SJCRH30 (cell line): ENCODE data around the gene RIMBP2. TPM values are rescaled to one million over a fixed set of nuclear protein-coding genes. Genes with fewer than 3 reads are reported as not detected.
A peak's percentile ranks its signal among the peaks of the same experiment; 100 is the strongest.

Source experiments
- DNase-seq, 2 experiments: peaks; one replicate each; pipeline ENCODE4 v3.0.0-alpha.2; 2015 to 2020
- H3K27ac ChIP-seq: fragments of 250-450 bp; sonication (Bioruptor Pico); 2 replicates; pipeline ENCODE4 v1.5.1; 2020; ENCODE audit warnings: mild to moderate bottlenecking, moderate library complexity
- H3K27me3 ChIP-seq: fragments of 250-450 bp; sonication (Bioruptor Pico); 2 replicates; pipeline ENCODE4 v1.5.1; 2020; ENCODE audit warnings: mild to moderate bottlenecking, moderate library complexity
- H3K36me3 ChIP-seq: fragments of 250-450 bp; sonication (Bioruptor Pico); 2 replicates; pipeline ENCODE4 v1.5.1; 2020; ENCODE audit warnings: mild to moderate bottlenecking, moderate library complexity
- H3K4me1 ChIP-seq: fragments of 250-450 bp; sonication (Bioruptor Pico); 2 replicates; pipeline ENCODE4 v1.5.1; 2020; ENCODE audit warnings: mild to moderate bottlenecking, moderate library complexity
- H3K4me3 ChIP-seq: fragments of 250-450 bp; sonication (Bioruptor Pico); 2 replicates; pipeline ENCODE4 v1.5.1; 2020; ENCODE audit warnings: mild to moderate bottlenecking, moderate library complexity
- H3K9me3 ChIP-seq: fragments of 250-450 bp; sonication (Bioruptor Pico); replicated peaks from 2 replicates; pipeline ENCODE4 v1.5.1; 2020; ENCODE audit warnings: mild to moderate bottlenecking, moderate library complexity
- total RNA-seq: library from RNA; depleted of rRNA; stranded (reverse); fragments of >200 nt; shearing (Covaris generic); gene quantifications from 2 replicates; pipeline ENCODE4 v1.2.3, GENCODE V29; 2014

The RIMBP2 gene
- total RNA-seq, 1 experiment from 2014 or later, result not detected

DNA sequence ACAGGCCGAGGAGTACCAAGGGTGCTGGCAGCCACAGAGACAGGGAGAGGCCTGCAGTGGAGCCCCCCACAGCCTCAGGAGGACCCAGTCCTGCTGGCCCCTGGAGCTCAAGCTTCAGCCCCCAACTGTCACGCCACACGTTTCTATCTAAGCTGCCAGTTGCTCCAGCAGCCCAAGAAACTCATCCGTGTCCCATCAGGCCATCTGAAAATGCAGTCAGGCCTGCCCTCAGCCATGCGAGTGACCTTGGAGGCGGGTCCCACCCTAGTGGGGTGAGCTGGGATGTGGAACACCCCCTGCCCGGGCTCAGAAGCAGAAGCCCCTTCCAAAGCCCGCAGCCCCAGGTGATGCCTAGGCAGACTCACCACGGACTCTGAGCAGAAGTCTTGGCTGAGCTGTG lies 158.9 kb downstream of the RIMBP2 start:
- H3K27me3 ChIP-seq, result peaks cover 15% of the 10 kb centered on the region
- no peak for DNase-seq
- H3K4me1 ChIP-seq, result no peaks in the 10 kb centered on the region
- H3K27ac ChIP-seq, result no peak overlapping the region
- H3K36me3 ChIP-seq, result no peaks in the 10 kb centered on the region
- H3K9me3 ChIP-seq, result no peaks in the 10 kb centered on the region
- no peak overlapping the region for H3K4me3 ChIP-seq

DNA sequence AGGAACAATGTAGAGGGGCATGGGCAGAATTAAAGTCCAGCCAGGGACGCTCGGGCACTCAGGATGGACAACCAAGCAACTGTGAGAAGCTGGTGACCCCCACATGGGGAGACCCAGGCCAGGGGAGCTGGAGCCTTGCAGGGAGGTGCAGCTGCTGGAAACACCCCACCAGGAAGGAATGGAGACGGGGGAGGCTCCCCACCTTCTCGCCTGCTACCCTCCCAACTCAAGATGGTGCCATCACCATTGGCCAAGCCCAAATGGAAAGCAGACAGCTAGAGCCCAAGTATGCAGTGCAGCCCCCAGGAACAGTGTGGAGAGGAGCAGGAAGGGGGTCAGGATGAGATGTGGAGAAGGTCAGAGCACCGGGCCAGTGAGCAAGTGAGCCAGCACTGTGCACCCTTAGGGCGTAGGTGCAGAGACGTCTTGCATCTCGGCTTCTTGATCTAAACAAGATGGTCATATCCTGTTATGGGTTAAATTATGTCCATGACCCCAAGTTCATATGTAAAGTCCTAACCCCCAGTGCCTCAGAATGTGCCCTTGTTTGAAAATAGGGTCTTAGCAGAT lies 159.5 kb downstream of the RIMBP2 start:
- Histone ChIP-seq H3K27ac (no peak overlapping the region), H3K4me1 (no peaks in the 10 kb centered on the region), H3K36me3 (no peaks in the 10 kb centered on the region), H3K27me3 (peaks cover 15% of the 10 kb centered on the region), H3K9me3 (no peaks in the 10 kb centered on the region), H3K4me3 (no peak overlapping the region)
- DNase-seq, result no peak

DNA sequence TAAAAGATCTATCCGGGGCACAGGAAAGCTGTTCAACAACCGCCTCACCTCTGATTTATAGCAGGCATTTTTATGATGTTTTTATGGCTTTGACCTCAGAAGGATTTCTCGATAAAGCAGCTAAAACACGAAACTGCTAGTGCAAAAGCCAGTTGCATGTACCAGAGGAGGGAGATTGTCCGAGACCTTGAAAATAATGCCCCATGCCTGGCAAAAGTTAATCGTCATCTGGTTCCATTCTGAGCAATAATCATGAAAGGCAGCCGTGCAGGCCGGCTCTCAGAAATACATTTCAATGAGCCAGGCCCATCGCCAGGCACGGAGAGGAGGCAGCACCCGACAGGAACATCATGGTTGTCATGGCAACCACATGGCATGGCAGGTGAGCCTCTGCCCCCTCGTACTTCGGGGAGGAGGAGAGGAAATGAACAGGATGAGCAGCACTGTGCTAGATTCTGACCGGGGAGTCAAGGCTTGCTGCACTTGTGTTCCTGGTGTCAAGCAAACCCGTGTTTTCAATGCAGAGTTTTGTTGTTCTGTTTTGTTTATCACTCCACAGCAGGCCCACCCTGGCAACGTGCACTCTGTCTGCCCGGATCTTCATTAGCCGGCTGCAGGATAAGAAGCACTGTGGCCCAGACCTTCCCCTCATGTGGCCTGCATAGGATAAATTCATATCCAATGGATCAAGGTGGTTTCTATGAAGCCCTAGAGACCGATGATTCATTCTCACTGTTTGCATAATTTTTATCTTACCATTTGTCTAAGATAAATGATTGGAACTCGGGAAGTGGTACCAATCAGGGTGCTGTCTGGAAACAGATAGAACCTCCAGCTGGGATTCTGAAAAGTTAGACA lies 160.2 kb downstream of the RIMBP2 start:
- no peaks in the 10 kb centered on the region for H3K9me3 ChIP-seq
- H3K4me3 ChIP-seq, result no peak overlapping the region
- H3K27ac ChIP-seq, result no peak overlapping the region
- no peak for DNase-seq
- H3K4me1 ChIP-seq, result no peaks in the 10 kb centered on the region
- peaks cover 15% of the 10 kb centered on the region for H3K27me3 ChIP-seq
- H3K36me3 ChIP-seq, result no peaks in the 10 kb centered on the region

DNA sequence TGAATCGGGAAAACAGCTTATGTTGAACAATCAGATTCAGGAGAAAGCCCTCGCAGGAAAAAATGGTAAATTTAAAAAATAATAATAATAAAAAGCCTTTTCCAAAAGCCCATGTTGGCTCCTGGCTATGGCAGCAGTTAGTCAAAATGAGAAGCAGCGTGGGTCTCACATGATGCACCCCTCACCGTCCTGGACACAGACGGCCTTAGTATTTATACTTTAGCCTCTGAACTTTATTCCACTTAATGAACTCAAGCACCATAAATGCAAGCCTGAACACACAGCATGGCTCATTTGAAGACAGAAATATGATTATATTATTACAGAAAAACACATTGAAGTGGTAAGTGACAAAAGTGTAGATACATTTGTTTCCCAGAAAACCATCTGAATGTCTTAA lies 160.9 kb downstream of the RIMBP2 start:
- Histone ChIP-seq H3K4me1 (no peaks in the 10 kb centered on the region), H3K9me3 (no peaks in the 10 kb centered on the region), H3K4me3 (no peak overlapping the region), H3K27ac (no peak overlapping the region), H3K27me3 (peaks cover 15% of the 10 kb centered on the region), H3K36me3 (no peaks in the 10 kb centered on the region)
- DNase-seq, result no peak

DNA sequence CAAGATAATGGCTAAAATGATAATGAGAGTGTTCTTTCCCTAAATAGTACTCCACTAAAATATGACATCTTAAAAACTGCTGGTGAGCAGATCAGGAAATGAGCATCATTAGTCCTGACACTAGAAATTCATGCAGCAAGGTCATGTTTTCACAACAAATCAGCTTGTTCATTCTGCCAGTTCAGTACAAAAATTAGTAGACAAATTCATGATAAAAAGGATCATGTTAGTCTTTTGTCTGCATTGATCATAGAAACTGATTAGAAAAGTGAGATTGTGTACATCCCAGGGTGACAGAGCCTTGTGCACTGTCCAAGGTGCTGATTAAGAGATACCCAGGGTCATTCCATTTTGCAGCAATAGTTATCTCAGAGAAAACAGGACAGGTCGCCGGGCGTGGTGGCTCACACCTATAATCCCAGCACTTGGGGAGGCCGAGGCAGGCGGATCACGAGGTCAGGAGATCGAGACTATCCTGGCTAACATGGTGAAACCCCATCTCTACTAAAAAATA lies 163.6 kb downstream of the RIMBP2 start:
- Histone ChIP-seq H3K27me3 (peaks cover 13% of the 10 kb centered on the region), H3K9me3 (no peaks in the 10 kb centered on the region), H3K36me3 (no peaks in the 10 kb centered on the region), H3K27ac (no peak overlapping the region), H3K4me3 (no peak overlapping the region), H3K4me1 (no peaks in the 10 kb centered on the region)
- peak in 1 of 2 experiments; percentile 40 for DNase-seq

DNA sequence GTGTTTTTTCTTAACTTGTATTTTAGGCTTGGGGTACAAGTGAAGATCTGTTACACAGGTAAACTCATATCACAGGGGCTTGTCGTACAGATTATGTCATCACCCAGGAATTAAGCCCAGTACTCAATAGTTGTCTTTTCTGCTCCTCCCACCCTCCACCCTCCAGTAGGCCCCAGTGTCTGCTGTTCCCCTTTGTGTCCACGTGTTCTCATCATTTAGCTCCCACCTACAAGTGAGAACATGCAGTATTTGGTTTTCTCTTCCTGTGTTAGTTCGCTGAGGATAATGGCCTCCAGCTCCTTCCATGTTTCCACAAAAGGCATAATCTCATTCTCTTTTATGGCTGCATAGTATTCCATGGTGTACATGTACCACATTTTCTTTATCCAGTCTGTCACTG lies 166.7 kb downstream of the RIMBP2 start:
- Histone ChIP-seq H3K27me3 (no peaks in the 10 kb centered on the region), H3K9me3 (no peaks in the 10 kb centered on the region), H3K27ac (no peak overlapping the region), H3K36me3 (no peaks in the 10 kb centered on the region), H3K4me1 (no peaks in the 10 kb centered on the region), H3K4me3 (no peak overlapping the region)
- DNase-seq, result no peak

DNA sequence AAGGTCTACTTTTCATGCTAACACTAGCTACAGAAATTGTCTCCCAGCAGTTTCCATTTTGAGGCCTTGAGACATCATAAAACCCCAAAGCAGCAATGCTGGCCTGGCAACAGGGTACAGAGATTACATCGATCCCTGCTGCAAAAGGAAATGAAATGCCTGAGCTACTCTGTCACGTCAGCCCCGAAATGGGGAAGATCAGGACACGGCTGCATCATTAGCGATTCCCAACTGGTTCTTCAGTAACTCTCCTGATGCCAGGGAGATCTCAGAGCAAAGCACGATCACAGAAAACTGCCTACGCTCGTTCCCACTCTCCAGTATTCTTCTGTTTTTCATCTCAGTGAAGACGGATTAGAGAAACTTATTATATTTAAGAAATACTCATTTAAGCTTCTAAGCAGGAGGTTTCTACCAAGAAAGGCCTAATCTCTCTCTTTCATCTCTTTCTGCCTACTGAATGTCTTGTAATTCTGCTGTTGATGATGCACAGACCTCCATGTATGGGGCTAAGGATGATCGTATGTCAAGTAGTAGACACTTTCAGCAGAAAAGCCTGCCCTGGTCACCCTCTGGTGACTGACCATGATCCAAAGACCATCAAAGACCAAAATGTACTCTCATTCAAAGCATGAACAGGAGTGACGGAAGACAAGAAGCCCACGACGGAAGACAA lies 168.5 kb downstream of the RIMBP2 start:
- H3K27ac ChIP-seq, result no peak overlapping the region
- H3K4me3 ChIP-seq, result no peak overlapping the region
- H3K27me3 ChIP-seq, result no peaks in the 10 kb centered on the region
- no peaks in the 10 kb centered on the region for H3K9me3 ChIP-seq
- H3K4me1 ChIP-seq, result no peaks in the 10 kb centered on the region
- DNase-seq, result no peak
- no peaks in the 10 kb centered on the region for H3K36me3 ChIP-seq

DNA sequence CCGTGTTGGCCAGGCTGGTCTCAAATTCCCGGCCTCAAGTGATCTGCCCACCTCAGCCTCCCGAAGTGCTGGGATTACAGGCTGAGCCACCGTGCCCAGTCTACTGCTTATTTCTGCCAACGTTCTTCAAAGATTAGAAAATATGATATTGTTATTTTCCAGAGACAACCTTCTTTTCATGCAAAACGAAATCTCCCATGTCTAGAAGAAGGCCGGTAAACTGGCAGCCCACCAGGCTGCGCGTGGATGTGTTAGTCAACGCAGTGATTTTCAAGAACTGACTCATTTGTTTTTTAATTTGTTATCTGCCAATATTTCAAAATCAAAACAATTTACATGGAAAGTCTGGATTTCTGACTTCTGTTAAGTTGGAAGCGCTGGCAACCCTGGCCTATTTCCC lies 169.6 kb downstream of the RIMBP2 start:
- Histone ChIP-seq H3K27me3 (no peaks in the 10 kb centered on the region), H3K4me3 (no peak overlapping the region), H3K27ac (no peak overlapping the region), H3K9me3 (no peaks in the 10 kb centered on the region), H3K4me1 (no peaks in the 10 kb centered on the region), H3K36me3 (no peaks in the 10 kb centered on the region)
- DNase-seq, result no peak

DNA sequence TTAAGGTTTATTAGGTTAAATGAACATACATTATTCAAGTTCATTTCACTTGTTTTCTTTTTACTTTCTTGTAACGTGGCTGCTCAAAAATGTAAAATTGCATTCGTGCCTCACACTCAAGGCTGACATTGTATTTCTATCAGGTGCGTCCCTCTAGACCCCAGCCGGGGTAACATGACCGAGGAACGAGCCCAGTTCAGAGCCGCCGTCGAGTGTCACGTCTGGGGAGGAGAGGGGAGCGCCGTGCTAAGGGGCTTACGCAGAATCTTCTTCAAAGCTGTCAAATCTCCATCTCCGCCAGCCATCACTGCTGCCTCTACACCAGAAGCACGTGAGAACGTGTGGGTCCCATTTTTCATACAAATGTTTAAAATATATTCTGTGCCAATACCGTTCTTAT lies 170.6 kb downstream of the RIMBP2 start:
- DNase-seq, result no peak

DNA sequence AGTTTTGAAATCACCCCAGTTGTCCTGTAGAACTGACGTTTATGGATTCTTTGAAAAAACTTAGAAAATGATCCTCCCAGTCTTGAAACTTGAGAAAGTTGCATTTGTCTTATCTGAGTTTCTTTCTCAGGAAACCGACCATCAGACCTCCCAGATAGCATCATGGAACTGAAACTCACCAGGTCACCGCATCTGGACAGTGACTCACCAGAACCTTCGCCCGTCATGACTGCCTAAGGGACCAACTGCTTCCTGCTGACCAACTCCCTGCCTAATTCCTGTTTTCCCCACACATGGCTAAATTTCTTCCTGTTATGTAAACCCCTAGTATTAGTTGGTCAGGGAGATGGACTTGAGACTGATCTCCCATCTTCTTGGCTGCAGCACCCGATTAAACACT lies 175.7 kb downstream of the RIMBP2 start:
- H3K4me1 ChIP-seq, result no peaks in the 10 kb centered on the region
- H3K27me3 ChIP-seq, result no peaks in the 10 kb centered on the region
- H3K9me3 ChIP-seq, result no peaks in the 10 kb centered on the region
- no peak for DNase-seq
- H3K4me3 ChIP-seq, result no peak overlapping the region
- no peak overlapping the region for H3K27ac ChIP-seq
- H3K36me3 ChIP-seq, result no peaks in the 10 kb centered on the region

More for the DNA sequence above, 170.6 kb downstream of the RIMBP2 start:
- Histone ChIP-seq H3K9me3 (no peaks in the 10 kb centered on the region), H3K27ac (no peak overlapping the region), H3K36me3 (no peaks in the 10 kb centered on the region), H3K4me1 (no peaks in the 10 kb centered on the region), H3K4me3 (no peak overlapping the region), H3K27me3 (no peaks in the 10 kb centered on the region)

DNA sequence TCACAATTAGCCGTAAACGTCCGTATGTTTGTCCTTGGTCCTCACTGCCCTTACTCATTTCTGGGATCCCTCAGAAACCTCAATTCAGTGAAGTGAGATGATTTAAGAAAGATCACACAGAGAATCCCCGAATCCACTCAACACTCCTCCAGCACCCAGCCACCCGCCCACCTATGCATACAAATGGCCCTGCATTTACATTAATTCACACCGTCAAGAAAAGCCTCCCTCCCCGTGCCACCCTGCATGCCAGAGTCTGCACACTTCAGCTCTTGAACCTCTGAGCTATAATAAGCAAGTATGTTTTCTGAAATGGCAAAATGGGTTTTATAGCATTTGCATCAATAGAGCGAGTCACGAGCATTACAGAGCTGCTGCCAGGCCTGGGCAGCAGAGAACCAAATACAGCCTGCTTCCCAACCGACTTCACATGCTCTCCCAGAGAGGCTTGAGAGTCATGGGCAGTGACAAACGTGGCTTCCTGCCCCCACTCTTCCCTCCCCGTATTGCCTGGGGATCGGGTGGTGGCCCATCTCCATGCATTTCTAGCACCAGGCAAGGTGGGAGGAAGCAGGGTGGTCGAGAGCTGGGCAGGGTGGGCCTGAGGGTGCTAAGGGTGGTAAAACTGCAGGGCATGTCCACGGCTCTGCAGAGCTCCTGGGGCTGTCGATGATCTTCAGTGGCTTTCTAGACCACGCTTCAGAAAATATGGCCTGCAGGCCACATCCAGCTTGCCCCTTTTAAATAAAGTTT lies 177.6 kb downstream of the RIMBP2 start:
- H3K4me1 ChIP-seq, result no peaks in the 10 kb centered on the region
- DNase-seq, result no peak
- H3K4me3 ChIP-seq, result no peak overlapping the region

DNA sequence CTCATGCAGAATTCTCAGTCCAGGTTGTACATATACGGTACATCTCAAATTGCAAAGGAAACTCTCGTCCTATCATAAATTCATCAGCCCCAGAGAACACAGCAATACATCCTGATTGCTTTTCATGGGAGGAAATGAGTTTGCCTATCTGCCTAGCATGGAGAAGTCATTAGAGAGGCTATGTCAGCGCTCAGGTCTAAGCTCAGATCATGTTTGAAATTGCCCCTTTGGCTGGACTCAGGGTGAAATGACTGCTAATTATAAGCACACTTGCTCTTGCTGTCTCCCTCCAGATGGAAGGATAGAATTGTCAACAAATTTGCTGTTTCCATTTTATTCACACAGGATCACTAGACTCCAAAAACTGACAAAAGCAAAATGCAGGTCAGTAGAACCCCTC lies 178.4 kb downstream of the RIMBP2 start:
- Histone ChIP-seq H3K4me1 (no peaks in the 10 kb centered on the region), H3K27me3 (no peaks in the 10 kb centered on the region), H3K4me3 (no peak overlapping the region), H3K36me3 (no peaks in the 10 kb centered on the region), H3K27ac (no peak overlapping the region), H3K9me3 (no peaks in the 10 kb centered on the region)
- no peak for DNase-seq

More for the DNA sequence above, 177.6 kb downstream of the RIMBP2 start:
- Histone ChIP-seq H3K27ac (no peak overlapping the region), H3K36me3 (no peaks in the 10 kb centered on the region), H3K9me3 (no peaks in the 10 kb centered on the region), H3K27me3 (no peaks in the 10 kb centered on the region)

DNA sequence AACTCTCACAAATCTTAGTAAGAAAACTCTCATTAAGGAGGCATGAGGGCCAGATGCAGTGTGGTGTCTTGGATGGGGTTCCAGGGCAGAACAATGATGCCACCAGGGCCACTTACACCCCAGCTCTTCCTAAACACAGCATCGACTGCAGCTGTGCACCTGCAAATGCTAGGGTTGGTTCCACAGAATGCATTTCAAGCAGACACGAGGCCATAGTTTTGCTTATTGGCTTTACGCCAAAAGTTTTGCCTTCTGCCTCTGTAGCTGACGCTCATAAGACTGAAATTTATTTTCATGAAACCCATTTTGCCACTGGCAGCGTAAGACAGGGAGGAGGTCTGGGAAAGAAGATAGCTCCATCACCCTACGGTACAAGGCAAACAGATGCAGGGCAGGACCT lies 179.0 kb downstream of the RIMBP2 start:
- no peak overlapping the region for H3K27ac ChIP-seq
- no peaks in the 10 kb centered on the region for H3K9me3 ChIP-seq
- no peak overlapping the region for H3K4me3 ChIP-seq
- no peaks in the 10 kb centered on the region for H3K4me1 ChIP-seq
- H3K27me3 ChIP-seq, result no peaks in the 10 kb centered on the region
- DNase-seq, result no peak
- H3K36me3 ChIP-seq, result no peaks in the 10 kb centered on the region

DNA sequence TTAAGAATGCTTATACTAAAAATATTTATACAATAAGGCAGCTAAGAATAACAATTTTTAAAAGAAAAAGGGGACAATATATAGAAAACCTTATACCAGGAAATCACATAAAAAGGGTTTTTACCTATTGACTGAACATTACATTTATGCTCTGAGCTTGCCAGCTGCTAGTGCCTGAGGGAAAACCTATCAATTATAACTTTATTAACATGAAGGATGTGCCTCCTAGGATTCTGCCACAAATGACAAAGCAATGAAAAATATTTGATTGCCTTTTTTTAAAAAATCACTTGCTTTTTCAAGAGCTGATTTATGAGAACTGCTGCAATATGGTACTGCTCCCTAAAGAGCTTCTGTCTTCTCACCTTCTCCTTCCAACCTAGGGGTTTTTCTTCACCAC lies 185.7 kb downstream of the RIMBP2 start:
- Histone ChIP-seq H3K36me3 (no peaks in the 10 kb centered on the region), H3K4me3 (no peak overlapping the region), H3K9me3 (no peaks in the 10 kb centered on the region), H3K4me1 (no peaks in the 10 kb centered on the region), H3K27ac (no peak overlapping the region), H3K27me3 (no peaks in the 10 kb centered on the region)
- no peak for DNase-seq

DNA sequence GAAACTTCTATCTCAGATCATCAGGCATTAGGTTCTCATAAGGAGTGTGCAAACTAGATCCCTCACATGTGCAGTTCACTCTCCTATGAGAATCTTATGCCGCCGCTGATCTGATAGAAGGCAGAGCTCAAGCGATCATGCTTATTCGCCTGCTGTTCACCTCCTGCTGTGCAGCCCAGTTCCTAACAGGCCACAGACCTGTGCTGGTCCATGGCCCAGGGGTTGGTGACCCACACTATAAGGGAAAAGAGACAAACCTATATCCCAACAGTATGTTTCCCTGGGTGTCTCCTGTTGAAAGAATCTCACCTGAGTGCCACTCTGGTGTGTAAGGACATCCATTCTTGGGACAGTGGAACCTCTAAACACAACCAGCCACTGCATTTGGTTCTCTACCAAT lies 186.3 kb downstream of the RIMBP2 start:
- no peak overlapping the region for H3K4me3 ChIP-seq
- no peak for DNase-seq
- no peaks in the 10 kb centered on the region for H3K4me1 ChIP-seq
- no peaks in the 10 kb centered on the region for H3K27me3 ChIP-seq
- H3K9me3 ChIP-seq, result no peaks in the 10 kb centered on the region
- H3K36me3 ChIP-seq, result no peaks in the 10 kb centered on the region
- H3K27ac ChIP-seq, result no peak overlapping the region
